Astrocyte of the spinal cord (primary cell): ENCODE data around the gene CTNNBIP1.

ENCODE experiments used
- DNase-seq: peaks from one replicate; pipeline ENCODE4 v3.0.0; 2011; ENCODE audit warnings: low read depth, low spot score
- H3K4me3 ChIP-seq: 2 replicates; pipeline ENCODE4 v1.5.1; 2011; ENCODE audit warnings: low read depth, mild to moderate bottlenecking, low read length, moderate library complexity
- CTCF ChIP-seq: IDR thresholded peaks from 2 replicates; pipeline ENCODE4 v1.5.1; 2012; ENCODE audit warnings: low read depth, mild to moderate bottlenecking, low read length, inconsistent platforms
- in situ Hi-C: cut with HindIII; loops from 2 replicates; pipeline ENCODE4 v1.10.0; 2017; ENCODE audit warnings: low sequenced_read_pairs

CTNNBIP1 gene

GRCh38 chr1:9824702-9825089 lies 85.4 kb downstream of the CTNNBIP1 start:
- DNase-seq, result no peak
- peak overlapping the region; percentile 53 for H3K4me3 ChIP-seq
- in situ Hi-C loops, result no loop called here
- TF ChIP-seq CTCF, result no peak

- peak within 1 kb of the TSS; percentile 89 for H3K4me3 ChIP-seq
- in situ Hi-C loops, result no loop called here
- no peak for TF ChIP-seq CTCF
- peak; percentile 89 for DNase-seq
Observed at GRCh38 chr1:9823943-9824701, 85.9 kb downstream of the CTNNBIP1 start, which contains the start of gene CLSTN1. CLSTN1 (minus strand) TSS chr1:9823965; CDS start chr1:9823733, 232 bp downstream.

GRCh38 chr1:9823693-9823942 lies 86.5 kb downstream of the CTNNBIP1 start:
- TF ChIP-seq CTCF, result no peak
- H3K4me3 ChIP-seq, result peak overlapping the region; percentile 89
- no peak for DNase-seq
- in situ Hi-C loops, result no loop called here

- no peak for DNase-seq
- no peak for TF ChIP-seq CTCF
- in situ Hi-C loops, result no loop called here
- peak overlapping the region; percentile 89 for H3K4me3 ChIP-seq
Observed at GRCh38 chr1:9822897-9823692, 87.0 kb downstream of the CTNNBIP1 start.

GRCh38 chr1:9822490-9822889 lies 87.6 kb downstream of the CTNNBIP1 start:
- in situ Hi-C loops, result no loop called here
- TF ChIP-seq CTCF, result no peak
- DNase-seq, result no peak
- peak overlapping the region; percentile 89 for H3K4me3 ChIP-seq

GRCh38 chr1:9821710-9822109 lies 88.4 kb downstream of the CTNNBIP1 start:
- DNase-seq, result no peak
- H3K4me3 ChIP-seq, result no peak overlapping the region
- no peak for TF ChIP-seq CTCF
- in situ Hi-C loops, result no loop called here
